ENCODE measurements around the gene AKT3. TPM values are rescaled to one million over a fixed set of nuclear protein-coding genes. Genes with fewer than 3 reads are reported as not detected.

AKT3 gene
- total RNA-seq, 4 donors from 2014 or later, result 42.2 to 66.5 (median 60.0) TPM

DNA sequence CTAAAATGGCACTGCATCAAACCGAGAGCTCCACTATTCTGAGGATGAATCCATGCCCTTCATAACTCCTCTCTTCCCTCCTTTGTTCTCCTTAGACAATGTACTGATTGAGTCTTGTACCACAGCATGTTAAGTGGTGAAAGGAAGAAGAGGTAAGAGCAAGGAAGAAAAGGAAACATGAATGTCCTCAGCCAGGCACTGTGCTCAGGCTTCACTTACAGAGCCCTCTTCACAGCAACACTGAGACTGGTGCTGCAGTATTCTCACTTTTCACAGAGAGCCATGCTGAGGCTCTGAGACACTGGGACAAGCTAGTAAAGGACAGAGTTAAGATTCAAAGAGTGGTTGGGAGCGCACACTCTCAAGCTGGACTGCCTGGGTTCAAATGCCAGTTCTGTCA, 143.5 kb downstream of the AKT3 start:
- TF ChIP-seq, protein P1, sequence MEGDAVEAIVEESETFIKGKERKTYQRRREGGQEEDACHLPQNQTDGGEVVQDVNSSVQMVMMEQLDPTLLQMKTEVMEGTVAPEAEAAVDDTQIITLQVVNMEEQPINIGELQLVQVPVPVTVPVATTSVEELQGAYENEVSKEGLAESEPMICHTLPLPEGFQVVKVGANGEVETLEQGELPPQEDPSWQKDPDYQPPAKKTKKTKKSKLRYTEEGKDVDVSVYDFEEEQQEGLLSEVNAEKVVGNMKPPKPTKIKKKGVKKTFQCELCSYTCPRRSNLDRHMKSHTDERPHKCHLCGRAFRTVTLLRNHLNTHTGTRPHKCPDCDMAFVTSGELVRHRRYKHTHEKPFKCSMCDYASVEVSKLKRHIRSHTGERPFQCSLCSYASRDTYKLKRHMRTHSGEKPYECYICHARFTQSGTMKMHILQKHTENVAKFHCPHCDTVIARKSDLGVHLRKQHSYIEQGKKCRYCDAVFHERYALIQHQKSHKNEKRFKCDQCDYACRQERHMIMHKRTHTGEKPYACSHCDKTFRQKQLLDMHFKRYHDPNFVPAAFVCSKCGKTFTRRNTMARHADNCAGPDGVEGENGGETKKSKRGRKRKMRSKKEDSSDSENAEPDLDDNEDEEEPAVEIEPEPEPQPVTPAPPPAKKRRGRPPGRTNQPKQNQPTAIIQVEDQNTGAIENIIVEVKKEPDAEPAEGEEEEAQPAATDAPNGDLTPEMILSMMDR (IDR thresholded peaks at IDR 0.05; ENCODE audit: low read depth), result no peak

DNA sequence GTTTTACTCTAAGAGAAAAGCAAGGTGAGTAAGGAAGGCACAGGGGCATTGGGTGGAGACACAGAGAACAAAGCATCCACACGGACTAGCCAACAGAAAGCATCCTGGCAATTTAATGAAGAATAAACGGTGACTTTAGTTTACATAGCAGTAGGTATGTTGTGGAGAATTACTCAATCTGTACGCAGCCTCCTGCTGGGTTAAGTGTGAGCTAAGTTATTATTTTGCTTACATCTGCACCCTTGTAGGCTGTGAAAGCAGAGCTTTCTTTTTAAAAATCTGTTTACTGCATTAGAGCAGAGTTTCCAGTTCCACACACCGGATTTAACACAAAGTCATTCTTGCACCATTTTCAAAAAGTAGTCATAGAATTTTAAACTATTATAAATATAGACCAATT, 144.5 kb downstream of the AKT3 start:
- TF ChIP-seq, protein P1 (IDR thresholded peaks at IDR 0.05; ENCODE audit: low read depth), result no peak

DNA sequence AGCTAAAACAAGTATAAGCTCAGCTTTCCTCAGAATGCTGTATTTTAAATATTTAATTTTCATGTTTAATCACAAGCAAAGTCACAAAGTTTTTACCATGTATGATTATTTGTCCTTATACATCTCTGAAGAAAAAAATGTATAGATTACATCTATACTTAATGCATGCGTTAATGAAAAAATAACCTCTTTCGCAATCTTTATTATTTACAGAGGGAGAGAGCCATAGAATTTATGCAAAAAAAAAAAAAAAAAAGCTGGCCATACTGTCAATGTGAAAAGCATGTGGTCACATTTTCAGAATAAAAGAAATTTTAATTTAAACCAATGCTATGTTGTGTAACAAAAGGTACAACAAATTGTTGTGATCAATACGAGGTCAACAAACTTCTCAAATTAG, 148.2 kb downstream of the AKT3 start:
- TF ChIP-seq, protein P1 (IDR thresholded peaks at IDR 0.05; ENCODE audit: low read depth), result no peak

DNA sequence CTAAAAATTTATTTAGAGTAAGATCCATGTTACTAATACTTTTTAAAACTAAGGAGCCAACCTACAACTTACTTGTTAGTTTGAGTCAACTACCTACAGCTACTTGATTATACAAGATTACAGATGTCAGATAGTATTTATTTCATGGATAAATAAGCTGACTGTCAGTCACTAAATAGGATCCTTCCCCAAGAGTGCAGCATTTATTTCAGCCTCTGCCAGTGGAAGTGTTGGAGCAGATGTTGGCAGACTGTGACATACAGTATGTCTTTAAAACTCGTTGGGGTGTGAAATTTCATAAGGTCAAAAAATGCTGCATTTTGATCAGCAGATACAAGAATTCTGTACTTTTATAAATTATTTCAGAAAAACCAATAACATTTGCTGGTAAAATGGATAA, 156.2 kb downstream of the AKT3 start:
- TF ChIP-seq, protein P1 (IDR thresholded peaks at IDR 0.05; ENCODE audit: low read depth), result no peak

DNA sequence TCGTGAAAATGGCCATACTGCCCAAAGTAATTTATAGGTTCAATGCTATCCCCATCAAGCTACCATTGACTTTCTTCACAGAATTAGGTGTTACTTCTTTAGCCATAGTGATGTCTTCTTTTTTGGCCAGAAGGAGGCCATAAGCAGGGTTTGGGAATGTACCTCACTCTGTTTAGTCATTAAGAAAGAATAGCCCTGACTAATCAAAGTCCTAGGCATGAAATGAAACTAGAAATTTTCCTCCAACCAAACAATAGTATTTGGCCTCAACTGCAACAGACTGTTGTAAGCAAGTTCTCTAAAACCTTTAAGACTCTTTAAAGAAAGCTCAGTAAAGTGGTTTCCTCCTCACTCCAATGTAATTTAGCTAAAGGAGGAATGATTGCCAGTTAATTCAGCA, 163.9 kb downstream of the AKT3 start:
- TF ChIP-seq, protein P1 (IDR thresholded peaks at IDR 0.05; ENCODE audit: low read depth), result no peak

DNA sequence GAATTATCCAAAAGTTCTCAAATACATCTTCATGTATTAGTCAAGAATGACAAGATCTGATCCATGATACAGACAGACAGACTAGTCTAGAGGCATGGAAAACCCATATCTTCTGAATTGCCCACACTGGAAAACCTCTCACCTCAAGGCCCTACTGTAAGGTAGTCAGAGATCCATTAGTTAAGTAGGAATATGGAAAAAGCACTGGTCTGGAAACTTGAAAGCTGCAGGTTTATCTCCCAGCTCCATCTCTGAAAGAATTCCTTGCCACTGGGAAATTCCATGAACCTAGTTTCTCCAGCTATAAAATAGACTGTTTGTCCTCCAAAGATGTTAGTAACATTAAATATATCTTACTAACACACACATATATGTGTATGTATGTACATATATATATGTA, 169.2 kb downstream of the AKT3 start:
- TF ChIP-seq, protein P1 (IDR thresholded peaks at IDR 0.05; ENCODE audit: low read depth), result no peak

DNA sequence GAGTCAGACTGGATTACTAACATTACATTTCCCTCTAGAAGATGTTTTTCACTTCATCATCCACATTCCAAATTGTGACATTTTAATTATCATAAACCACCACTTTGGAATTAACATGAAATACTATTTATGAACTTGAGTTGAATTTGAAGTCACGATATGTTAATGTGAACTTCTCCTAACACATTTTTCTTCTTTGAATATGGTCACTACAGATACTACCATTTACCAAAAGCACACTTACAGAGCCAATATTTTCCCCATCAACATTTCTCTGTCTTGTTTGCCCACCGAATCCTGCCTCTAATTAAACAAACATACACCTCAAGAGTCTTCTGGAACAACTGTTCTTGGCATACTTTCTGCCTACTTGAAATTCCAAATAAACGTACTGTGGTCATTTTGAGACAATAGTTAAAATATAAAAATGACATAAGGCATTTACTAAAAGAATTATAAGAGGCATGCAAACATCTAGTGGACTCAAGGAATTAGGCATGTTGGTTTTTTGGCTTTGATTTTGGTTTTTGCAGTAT, 177.4 kb downstream of the AKT3 start:
- TF ChIP-seq, protein P1 (IDR thresholded peaks at IDR 0.05; ENCODE audit: low read depth), result no peak
